ENCODE data around the gene ABCB4. TPM values are rescaled to one million over a fixed set of nuclear protein-coding genes. Genes with fewer than 3 reads are reported as not detected.

The ABCB4 gene
- total RNA-seq, 6 donors from 2014 or later: 0.06 to 0.47 (median 0.15) TPM; not detected in 3

DNA sequence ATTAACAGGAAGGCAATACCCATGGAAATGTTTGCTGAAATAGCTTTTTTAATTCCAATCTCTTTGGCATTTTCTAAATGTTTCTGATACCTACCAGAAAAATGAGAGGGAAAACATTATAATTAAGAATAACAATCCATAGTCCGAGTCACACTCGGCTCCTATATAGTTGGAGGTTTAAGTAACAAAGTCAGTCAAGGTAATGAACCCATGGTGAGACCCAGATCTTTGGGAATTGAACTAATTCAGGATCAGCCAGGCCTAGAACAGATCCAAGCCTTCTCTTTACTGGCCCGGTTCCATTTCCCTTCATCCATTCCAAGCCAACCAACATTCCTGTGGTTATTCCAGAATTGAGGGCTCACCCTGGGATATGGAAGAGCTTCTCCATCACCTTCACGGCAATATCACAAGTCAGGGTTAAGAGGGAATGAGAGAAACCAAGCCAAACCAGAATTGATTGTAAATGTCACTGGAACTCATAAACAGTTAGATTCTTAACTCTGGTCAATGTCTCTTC lies 28.3 kb downstream of the ABCB4 start:
- 80 to 91% methylated on average over 4 of the region's 4 CpGs for WGBS, 2 donors
- TF ChIP-seq, protein P1, sequence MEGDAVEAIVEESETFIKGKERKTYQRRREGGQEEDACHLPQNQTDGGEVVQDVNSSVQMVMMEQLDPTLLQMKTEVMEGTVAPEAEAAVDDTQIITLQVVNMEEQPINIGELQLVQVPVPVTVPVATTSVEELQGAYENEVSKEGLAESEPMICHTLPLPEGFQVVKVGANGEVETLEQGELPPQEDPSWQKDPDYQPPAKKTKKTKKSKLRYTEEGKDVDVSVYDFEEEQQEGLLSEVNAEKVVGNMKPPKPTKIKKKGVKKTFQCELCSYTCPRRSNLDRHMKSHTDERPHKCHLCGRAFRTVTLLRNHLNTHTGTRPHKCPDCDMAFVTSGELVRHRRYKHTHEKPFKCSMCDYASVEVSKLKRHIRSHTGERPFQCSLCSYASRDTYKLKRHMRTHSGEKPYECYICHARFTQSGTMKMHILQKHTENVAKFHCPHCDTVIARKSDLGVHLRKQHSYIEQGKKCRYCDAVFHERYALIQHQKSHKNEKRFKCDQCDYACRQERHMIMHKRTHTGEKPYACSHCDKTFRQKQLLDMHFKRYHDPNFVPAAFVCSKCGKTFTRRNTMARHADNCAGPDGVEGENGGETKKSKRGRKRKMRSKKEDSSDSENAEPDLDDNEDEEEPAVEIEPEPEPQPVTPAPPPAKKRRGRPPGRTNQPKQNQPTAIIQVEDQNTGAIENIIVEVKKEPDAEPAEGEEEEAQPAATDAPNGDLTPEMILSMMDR (IDR thresholded peaks at IDR 0.05): no peak
- TF ChIP-seq POLR2A (IDR thresholded peaks at IDR 0.05): no peak
- TF ChIP-seq POLR2AphosphoS5 (IDR thresholded peaks at IDR 0.05): no peak
- TF ChIP-seq EP300 (IDR thresholded peaks at IDR 0.05): no peak

GRCh38 chr7:87445897-87446296 lies 29.6 kb downstream of the ABCB4 start:
- no peak for TF ChIP-seq POLR2A (IDR thresholded peaks at IDR 0.05)
- TF ChIP-seq, protein P1 (IDR thresholded peaks at IDR 0.05): no peak
- DNase-seq (no peak), ATAC-seq (ENCODE audit: low FRiP score in 2 of 2) (no peak)
- Histone ChIP-seq H3K9me3 (no peaks in the 10 kb centered on the region), H3K27me3 (no peaks in the 10 kb centered on the region), H3K4me3 (no peak overlapping the region), H3K4me1 (no peaks in the 10 kb centered on the region), H3K27ac (no peak overlapping the region), H3K36me3 (no peaks in the 10 kb centered on the region)
- WGBS, 2 donors: 62 to 67% methylated on average over 4 of the region's 4 CpGs

More for the DNA sequence above, 28.3 kb downstream of the ABCB4 start:
- Histone ChIP-seq H3K36me3 (no peaks in the 10 kb centered on the region), H3K4me1 (no peaks in the 10 kb centered on the region), H3K9me3 (no peaks in the 10 kb centered on the region), H3K4me3 (no peak overlapping the region), H3K27me3 (no peaks in the 10 kb centered on the region), H3K27ac (no peak overlapping the region)
- no peak for DNase-seq
- ATAC-seq (ENCODE audit: low FRiP score in 2 of 2): no peak

- TF ChIP-seq, protein P1 (IDR thresholded peaks at IDR 0.05): no peak
- TF ChIP-seq POLR2A (IDR thresholded peaks at IDR 0.05) (no peak), POLR2AphosphoS5 (IDR thresholded peaks at IDR 0.05) (no peak), EP300 (IDR thresholded peaks at IDR 0.05) (no peak)
- DNase-seq: no peak
- no peak for ATAC-seq (ENCODE audit: low FRiP score in 2 of 2)
These were observed 39.9 kb downstream of the ABCB4 start for GRCh38 chr7:87435546-87435945.

DNA sequence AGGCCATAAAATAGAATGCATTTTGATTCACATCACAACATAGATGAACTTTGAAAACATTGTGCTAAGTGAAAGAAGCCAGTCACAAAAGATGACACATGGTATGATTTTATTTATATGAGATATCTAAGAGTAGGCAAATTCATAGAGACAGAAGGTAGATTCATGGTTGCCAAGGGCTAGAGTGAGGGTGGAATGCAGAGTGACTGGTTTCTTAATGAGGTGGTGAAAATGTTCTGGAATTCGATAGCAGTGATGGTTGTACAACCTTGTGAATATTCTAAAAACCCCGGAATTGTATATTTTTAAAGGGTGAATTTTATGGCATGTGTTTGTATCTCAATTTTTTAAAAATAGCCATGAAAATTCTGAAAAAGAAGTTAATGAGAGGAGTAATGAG lies 42.9 kb downstream of the ABCB4 start:
- TF ChIP-seq, protein P1 (IDR thresholded peaks at IDR 0.05): no peak
- TF ChIP-seq POLR2AphosphoS5 (IDR thresholded peaks at IDR 0.05): no peak
- TF ChIP-seq EP300 (IDR thresholded peaks at IDR 0.05): no peak
- no peak for TF ChIP-seq POLR2A (IDR thresholded peaks at IDR 0.05)
- no peaks in the 10 kb centered on the region for H3K4me1 ChIP-seq
- 73 to 91% methylated on average over 2 of the region's 2 CpGs for WGBS, 2 donors

More at GRCh38 chr7:87435546-87435945, 39.9 kb downstream of the ABCB4 start:
- Histone ChIP-seq H3K27ac (no peak overlapping the region), H3K9me3 (no peaks in the 10 kb centered on the region), H3K27me3 (no peaks in the 10 kb centered on the region), H3K36me3 (no peaks in the 10 kb centered on the region), H3K4me3 (no peak overlapping the region), H3K4me1 (no peaks in the 10 kb centered on the region)

GRCh38 chr7:87427288-87427687 lies 48.2 kb downstream of the ABCB4 start:
- Histone ChIP-seq H3K27me3 (no peaks in the 10 kb centered on the region), H3K4me3 (no peak overlapping the region), H3K4me1 (no peaks in the 10 kb centered on the region), H3K36me3 (no peaks in the 10 kb centered on the region), H3K9me3 (no peaks in the 10 kb centered on the region), H3K27ac (no peak overlapping the region)
- ATAC-seq (ENCODE audit: low FRiP score in 2 of 2): peak in 1 of 2 donors; percentile 44
- TF ChIP-seq POLR2AphosphoS5 (IDR thresholded peaks at IDR 0.05): no peak
- TF ChIP-seq POLR2A (IDR thresholded peaks at IDR 0.05): no peak
- TF ChIP-seq, protein P1 (IDR thresholded peaks at IDR 0.05): no peak
- TF ChIP-seq EP300 (IDR thresholded peaks at IDR 0.05): no peak
- no peak for DNase-seq
- WGBS, 2 donors: 79 to 82% methylated on average over 3 of the region's 3 CpGs

More for the DNA sequence above, 42.9 kb downstream of the ABCB4 start:
- H3K27ac ChIP-seq: no peak overlapping the region
- DNase-seq (no peak), ATAC-seq (ENCODE audit: low FRiP score in 2 of 2) (no peak)
- no peaks in the 10 kb centered on the region for H3K27me3 ChIP-seq
- H3K9me3 ChIP-seq: no peaks in the 10 kb centered on the region
- H3K4me3 ChIP-seq: no peak overlapping the region
- no peaks in the 10 kb centered on the region for H3K36me3 ChIP-seq

Measured in upper lobe of left lung (tissue), 6 donors.